ENCODE data around the gene MGAT4A.

Gene MGAT4A

DNA sequence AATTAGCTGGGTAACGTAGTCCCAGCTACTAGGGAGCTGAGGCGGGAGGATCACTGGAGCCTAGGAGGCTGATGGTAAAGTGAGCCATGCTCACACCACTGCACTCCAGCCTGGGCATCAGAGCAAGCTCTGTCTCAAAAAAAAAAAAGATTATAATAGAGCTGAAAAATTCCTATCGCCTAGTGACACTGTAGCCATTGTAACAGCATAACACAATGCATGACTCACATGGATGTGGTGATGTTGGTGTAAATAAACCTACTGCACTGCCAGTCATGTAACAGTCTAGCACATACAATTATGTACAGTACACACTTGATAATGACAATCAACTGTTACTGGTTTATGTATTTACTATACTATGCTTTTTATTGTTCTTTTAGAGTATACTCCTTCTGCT is 39.6 kb downstream of the MGAT4A start:
- H3K27me3 ChIP-seq (ENCODE audit: insufficient read depth, low read depth, severe bottlenecking): no peaks in the 10 kb centered on the region
- no peak for DNase-seq
- H3K9me3 ChIP-seq (ENCODE audit: severe bottlenecking): no peaks in the 10 kb centered on the region
- TF ChIP-seq, protein P1, sequence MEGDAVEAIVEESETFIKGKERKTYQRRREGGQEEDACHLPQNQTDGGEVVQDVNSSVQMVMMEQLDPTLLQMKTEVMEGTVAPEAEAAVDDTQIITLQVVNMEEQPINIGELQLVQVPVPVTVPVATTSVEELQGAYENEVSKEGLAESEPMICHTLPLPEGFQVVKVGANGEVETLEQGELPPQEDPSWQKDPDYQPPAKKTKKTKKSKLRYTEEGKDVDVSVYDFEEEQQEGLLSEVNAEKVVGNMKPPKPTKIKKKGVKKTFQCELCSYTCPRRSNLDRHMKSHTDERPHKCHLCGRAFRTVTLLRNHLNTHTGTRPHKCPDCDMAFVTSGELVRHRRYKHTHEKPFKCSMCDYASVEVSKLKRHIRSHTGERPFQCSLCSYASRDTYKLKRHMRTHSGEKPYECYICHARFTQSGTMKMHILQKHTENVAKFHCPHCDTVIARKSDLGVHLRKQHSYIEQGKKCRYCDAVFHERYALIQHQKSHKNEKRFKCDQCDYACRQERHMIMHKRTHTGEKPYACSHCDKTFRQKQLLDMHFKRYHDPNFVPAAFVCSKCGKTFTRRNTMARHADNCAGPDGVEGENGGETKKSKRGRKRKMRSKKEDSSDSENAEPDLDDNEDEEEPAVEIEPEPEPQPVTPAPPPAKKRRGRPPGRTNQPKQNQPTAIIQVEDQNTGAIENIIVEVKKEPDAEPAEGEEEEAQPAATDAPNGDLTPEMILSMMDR (IDR thresholded peaks at IDR 0.05; ENCODE audit: low read depth, low read length): no peak
- no peak overlapping the region for H3K27ac ChIP-seq
- H3K4me3 ChIP-seq (ENCODE audit: low read depth, low read length): no peak overlapping the region
- H3K36me3 ChIP-seq: no peaks in the 10 kb centered on the region

DNA sequence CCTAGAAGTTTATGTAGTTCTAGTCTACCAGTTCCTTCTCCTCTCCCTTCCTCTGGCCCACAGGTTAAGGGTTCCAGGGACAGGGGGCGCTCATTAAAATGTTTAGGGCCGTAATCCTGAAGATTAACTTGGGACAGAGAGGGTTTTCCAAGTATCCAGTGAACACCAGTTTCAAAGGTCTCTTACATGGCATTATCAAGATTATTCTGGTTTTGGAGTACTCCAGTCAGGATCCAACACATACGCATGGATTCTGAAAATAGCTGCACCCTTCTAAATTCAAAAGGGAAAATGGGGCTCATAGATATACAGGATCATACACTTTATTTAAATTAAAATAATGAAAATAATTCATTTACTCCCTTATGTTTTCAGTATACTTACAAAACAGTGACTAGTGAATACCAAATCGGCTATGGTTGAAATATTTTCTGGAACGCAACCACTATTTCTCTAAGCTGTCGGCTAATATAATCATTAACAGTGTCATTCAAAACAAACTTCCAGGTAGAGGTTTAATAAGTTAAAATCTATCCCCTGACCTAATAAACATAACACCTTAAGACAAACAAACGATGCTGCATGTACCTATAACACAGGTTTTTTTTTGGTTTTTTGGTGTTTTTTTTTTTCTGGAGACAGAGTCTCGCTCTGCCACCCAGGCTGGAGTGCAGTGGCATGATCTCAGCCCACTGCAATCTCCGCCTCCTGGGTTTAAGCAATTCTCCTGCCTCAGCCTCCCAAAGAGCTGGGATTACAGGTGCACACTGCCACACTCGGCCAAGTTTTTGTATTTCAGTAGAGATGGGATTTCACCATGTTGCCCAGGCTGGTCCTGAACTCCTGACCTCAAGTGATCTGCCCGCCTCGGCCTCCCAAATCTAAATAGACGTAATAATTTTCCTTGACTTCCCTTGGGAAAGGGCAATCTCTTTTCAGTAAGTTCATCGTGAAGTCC is 44.7 kb downstream of the MGAT4A start:
- Histone ChIP-seq H3K27ac (no peak overlapping the region), H3K4me3 (ENCODE audit: low read depth, low read length) (no peak overlapping the region), H3K36me3 (no peaks in the 10 kb centered on the region), H3K27me3 (ENCODE audit: insufficient read depth, low read depth, severe bottlenecking) (no peaks in the 10 kb centered on the region), H3K9me3 (ENCODE audit: severe bottlenecking) (no peaks in the 10 kb centered on the region)
- TF ChIP-seq, protein P1 (IDR thresholded peaks at IDR 0.05; ENCODE audit: low read depth, low read length): no peak
- DNase-seq: no peak

DNA sequence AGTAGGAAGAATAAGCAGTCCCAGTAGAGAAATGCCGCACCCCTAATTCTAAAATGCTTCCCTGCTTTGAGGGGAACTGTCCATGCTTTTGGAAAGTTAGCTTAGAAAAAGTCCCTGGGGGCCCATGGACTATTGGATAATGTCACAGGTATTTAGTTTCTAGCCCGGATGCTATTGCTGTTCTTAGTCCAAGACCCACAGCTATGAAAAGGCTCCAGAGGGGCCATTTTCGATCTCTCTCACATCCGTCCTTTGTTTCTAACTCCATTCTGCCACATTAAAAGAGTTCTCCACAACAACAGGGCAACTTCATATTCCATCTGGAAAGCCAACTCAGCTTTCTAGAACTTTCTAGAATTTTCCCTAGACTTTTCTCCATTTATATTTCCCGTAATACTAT is 47.2 kb downstream of the MGAT4A start:
- H3K36me3 ChIP-seq: no peaks in the 10 kb centered on the region

GRCh38 chr2:98676742-98677141 is 54.2 kb downstream of the MGAT4A start:
- no peaks in the 10 kb centered on the region for H3K27me3 ChIP-seq (ENCODE audit: insufficient read depth, low read depth, severe bottlenecking)
- no peaks in the 10 kb centered on the region for H3K9me3 ChIP-seq (ENCODE audit: severe bottlenecking)
- TF ChIP-seq, protein P1 (IDR thresholded peaks at IDR 0.05; ENCODE audit: low read depth, low read length): no peak
- DNase-seq: no peak
- no peaks in the 10 kb centered on the region for H3K36me3 ChIP-seq
- H3K27ac ChIP-seq: no peak overlapping the region
- H3K4me3 ChIP-seq (ENCODE audit: low read depth, low read length): no peak overlapping the region

More for the DNA sequence above, 47.2 kb downstream of the MGAT4A start:
- Histone ChIP-seq H3K27ac (no peak overlapping the region), H3K4me3 (ENCODE audit: low read depth, low read length) (no peak overlapping the region), H3K27me3 (ENCODE audit: insufficient read depth, low read depth, severe bottlenecking) (no peaks in the 10 kb centered on the region), H3K9me3 (ENCODE audit: severe bottlenecking) (no peaks in the 10 kb centered on the region)
- TF ChIP-seq, protein P1 (IDR thresholded peaks at IDR 0.05; ENCODE audit: low read depth, low read length): no peak
- no peak for DNase-seq

- no peaks in the 10 kb centered on the region for H3K36me3 ChIP-seq
- no peak overlapping the region for H3K27ac ChIP-seq
- H3K9me3 ChIP-seq (ENCODE audit: severe bottlenecking): no peaks in the 10 kb centered on the region
- H3K27me3 ChIP-seq (ENCODE audit: insufficient read depth, low read depth, severe bottlenecking): no peaks in the 10 kb centered on the region
- H3K4me3 ChIP-seq (ENCODE audit: low read depth, low read length): no peak overlapping the region
- TF ChIP-seq, protein P1 (IDR thresholded peaks at IDR 0.05; ENCODE audit: low read depth, low read length): no peak
- DNase-seq: no peak
Measured at GRCh38 chr2:98674233-98674964, 56.5 kb downstream of the MGAT4A start.
